Heart left ventricle (tissue), 13 donors: ENCODE results near the gene RSKR.

Experiments used
- CTCF ChIP-seq, 12 donors: fragments of 200-600 bp; sonication (generic) in 4 of 12; IDR thresholded peaks; one replicate each; pipeline versions ENCODE4 v1.5.0 to v1.8.0; 2018 to 2022; ENCODE audit warnings: antibody characterized with exemption in 12 of 12, mild to moderate bottlenecking in 5 of 12
- POLR2A ChIP-seq, 2 donors: fragments of 450-650 bp; IDR thresholded peaks; one replicate each; pipeline ENCODE4 v1.6.1; 2017; ENCODE audit warnings: antibody characterized with exemption in 2 of 2, mild to moderate bottlenecking in 2 of 2, moderate library complexity in 2 of 2
- donor health status: ischemic (EF 13 %, LVEDD 7.1; RV severe dilation, severe dysfunction).
- donor health status: DM: no; HTN: yes; CAD: no.
- donor health status: DM: no; HTN: no; CAD: no.
- donor health status: ischemic (EF 25% LVEDD 6.9; RV normal size, moderate dysfunction).
- donor health status: ischemic (EF 25% LVEDD 5.7; RV mildly dilated, moderate dysfunction).
- donor health status: ischemic (EF 35%, LVEDD 5.7; RV mildly dilated, moderate dysfunction).
- donor health status: nonischemic (EF 11% LVEDD 7.7; RV severe dilation, severe dysfunction).
- donor health status: DM: yes; HTN: yes; CAD: no.
- donor health status: PGD.
- donor health status: ischemic (EF 29% LVEDD 5.4; RV normal size, mild dysfunction).
- donor health status: nonischemic (EF 23%, LVEDD 6.1; RV moderate dilation, normal function).

- TF ChIP-seq POLR2A (IDR thresholded peaks at IDR 0.05) (no peak), CTCF (IDR thresholded peaks at IDR 0.05) (peak in 10 of 12 donors; percentile 13 to 49 (median 35))
Measured at GRCh38 chr17:28643983-28644786, 30.2 kb upstream of the RSKR start.
